Measurements from ENCODE around the gene PHIP. TPM values are rescaled to one million over a fixed set of nuclear protein-coding genes. Genes with fewer than 3 reads are reported as not detected.

Gene PHIP
- total and polyA plus RNA-seq, 2 experiments from 2014 or later: 14.8 to 26.5 TPM

- Histone ChIP-seq H3K27me3 (no peaks in the 10 kb centered on the region), H3K36me3 (peaks cover 22% of the 10 kb centered on the region), H3K9me3 (ENCODE audit: low read depth) (no peaks in the 10 kb centered on the region), H3K27ac (peak overlapping the region; percentile 18), H3K4me3 (no peak overlapping the region), H3K4me1 (ENCODE audit: low read depth) (peaks cover 17% of the 10 kb centered on the region)
- no peak for TF ChIP-seq CTCF (IDR thresholded peaks at IDR 0.05; ENCODE audit: low read depth, low read length)
- DNase-seq (ENCODE audit: low read depth in 1 of 2, low spot score in 1 of 2): no peak
Measured at GRCh38 chr6:79062708-79063107, 15.3 kb downstream of the PHIP start.

DNA sequence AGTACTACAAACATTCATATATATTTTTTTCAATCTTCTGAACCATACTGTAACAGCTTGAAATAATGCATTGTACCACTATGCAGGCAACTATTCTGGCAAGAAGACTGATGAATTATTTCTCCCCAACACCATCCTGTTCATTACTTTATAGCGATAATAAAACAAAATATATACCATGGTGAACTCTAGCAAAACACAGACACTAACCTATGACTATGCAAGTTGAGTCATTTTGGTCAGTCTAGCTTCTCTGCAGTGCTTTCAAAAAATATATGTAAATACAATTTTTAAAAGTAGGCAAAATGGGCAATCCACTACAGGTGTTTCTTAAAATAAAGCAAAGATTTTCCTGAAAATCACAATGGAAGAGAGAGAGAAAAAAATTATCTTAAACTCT lies 20.3 kb downstream of the PHIP start:
- Histone ChIP-seq H3K27ac (no peak overlapping the region), H3K27me3 (no peaks in the 10 kb centered on the region), H3K9me3 (ENCODE audit: low read depth) (no peaks in the 10 kb centered on the region), H3K4me1 (ENCODE audit: low read depth) (no peaks in the 10 kb centered on the region), H3K36me3 (peaks cover 40% of the 10 kb centered on the region), H3K4me3 (no peak overlapping the region)
- TF ChIP-seq CTCF (IDR thresholded peaks at IDR 0.05; ENCODE audit: low read depth, low read length): no peak
- DNase-seq (ENCODE audit: low read depth in 1 of 2, low spot score in 1 of 2): no peak

- no peaks in the 10 kb centered on the region for H3K9me3 ChIP-seq (ENCODE audit: low read depth)
- no peak for TF ChIP-seq CTCF (IDR thresholded peaks at IDR 0.05; ENCODE audit: low read depth, low read length)
Measured at GRCh38 chr6:79056226-79056625, 21.8 kb downstream of the PHIP start.

DNA sequence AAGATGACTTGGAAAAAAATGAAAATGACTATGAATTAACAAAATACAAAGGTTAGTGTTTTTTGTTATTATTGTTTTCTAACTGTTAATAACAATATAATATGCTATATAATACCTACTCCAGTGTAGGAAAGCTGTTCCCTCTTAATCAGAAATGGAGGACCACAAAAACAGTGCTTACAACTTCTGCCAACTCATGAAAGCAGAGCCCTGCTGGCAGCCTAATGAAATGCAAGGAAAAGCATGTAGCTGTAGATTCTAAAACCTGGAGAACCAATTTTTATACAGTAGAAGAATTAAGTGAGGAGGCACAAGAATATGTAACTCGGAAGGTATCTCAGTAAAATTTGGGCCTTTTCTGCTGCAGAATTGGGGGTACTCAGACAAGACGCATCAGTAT lies 29.4 kb downstream of the PHIP start:
- Histone ChIP-seq H3K27ac (no peak overlapping the region), H3K36me3 (peaks cover 10% of the 10 kb centered on the region), H3K4me3 (no peak overlapping the region), H3K27me3 (no peaks in the 10 kb centered on the region), H3K9me3 (ENCODE audit: low read depth) (no peaks in the 10 kb centered on the region), H3K4me1 (ENCODE audit: low read depth) (no peaks in the 10 kb centered on the region)
- peak; percentile 58 for TF ChIP-seq CTCF (IDR thresholded peaks at IDR 0.05; ENCODE audit: low read depth, low read length)
- peak; percentile 17 to 57 for DNase-seq (ENCODE audit: low read depth in 1 of 2, low spot score in 1 of 2)

More at GRCh38 chr6:79056226-79056625, 21.8 kb downstream of the PHIP start:
- DNase-seq (ENCODE audit: low read depth in 1 of 2, low spot score in 1 of 2): no peak
- Histone ChIP-seq H3K27me3 (no peaks in the 10 kb centered on the region), H3K36me3 (peaks cover 49% of the 10 kb centered on the region), H3K4me3 (no peak overlapping the region), H3K27ac (no peak overlapping the region), H3K4me1 (ENCODE audit: low read depth) (no peaks in the 10 kb centered on the region)

DNA sequence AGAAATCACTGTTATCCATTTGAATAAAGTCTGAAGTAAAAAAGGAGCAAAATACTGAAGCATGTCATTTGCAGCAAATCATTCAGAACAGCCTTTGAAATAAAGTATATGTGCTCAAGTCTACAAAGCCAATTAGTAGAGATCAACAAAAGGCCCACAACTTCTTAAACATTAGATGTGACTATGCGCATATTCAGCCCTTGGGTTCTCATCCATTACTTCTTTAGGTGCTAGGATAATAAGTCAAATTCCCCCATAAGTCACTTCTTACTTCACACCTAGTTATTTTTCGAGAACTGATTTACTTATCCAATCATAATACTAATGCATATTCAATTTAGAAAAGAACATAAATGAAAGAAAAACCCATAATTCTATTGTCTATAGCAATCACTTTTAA lies 31.0 kb downstream of the PHIP start:
- no peak for DNase-seq (ENCODE audit: low read depth in 1 of 2, low spot score in 1 of 2)
- no peak for TF ChIP-seq CTCF (IDR thresholded peaks at IDR 0.05; ENCODE audit: low read depth, low read length)
- no peaks in the 10 kb centered on the region for H3K4me1 ChIP-seq (ENCODE audit: low read depth)
- no peak overlapping the region for H3K4me3 ChIP-seq
- no peak overlapping the region for H3K27ac ChIP-seq
- no peaks in the 10 kb centered on the region for H3K27me3 ChIP-seq
- peaks cover 17% of the 10 kb centered on the region for H3K36me3 ChIP-seq
- H3K9me3 ChIP-seq (ENCODE audit: low read depth): no peaks in the 10 kb centered on the region

DNA sequence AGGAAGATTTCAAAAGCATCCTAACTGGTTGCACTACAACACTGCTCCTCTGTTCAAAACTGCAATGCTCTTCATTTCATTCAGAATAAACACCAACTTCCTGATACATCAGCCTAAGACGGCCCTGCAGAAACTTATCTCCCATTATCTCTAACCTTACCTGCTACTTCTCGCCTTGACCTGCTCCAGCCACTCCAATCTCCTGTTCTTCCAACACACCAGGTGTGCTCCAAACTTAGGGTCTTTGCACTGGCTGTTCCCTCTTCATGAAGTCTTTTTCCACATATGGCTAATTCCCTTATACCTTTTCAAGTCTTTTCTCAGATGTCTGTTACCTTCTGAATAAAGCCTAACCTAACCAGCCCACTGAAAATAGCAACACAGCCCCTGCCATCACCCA lies 32.1 kb downstream of the PHIP start:
- peaks cover 19% of the 10 kb centered on the region for H3K36me3 ChIP-seq
- DNase-seq (ENCODE audit: low read depth in 1 of 2, low spot score in 1 of 2): no peak
- no peaks in the 10 kb centered on the region for H3K4me1 ChIP-seq (ENCODE audit: low read depth)
- no peak overlapping the region for H3K27ac ChIP-seq
- no peak for TF ChIP-seq CTCF (IDR thresholded peaks at IDR 0.05; ENCODE audit: low read depth, low read length)
- no peaks in the 10 kb centered on the region for H3K9me3 ChIP-seq (ENCODE audit: low read depth)
- no peak overlapping the region for H3K4me3 ChIP-seq
- no peaks in the 10 kb centered on the region for H3K27me3 ChIP-seq
